Pancreas (tissue), 10 donors: ENCODE data around the gene TTLL5. TPM values are rescaled to one million over a fixed set of nuclear protein-coding genes. Genes with fewer than 3 reads are reported as not detected.

Experiments
- ATAC-seq, 4 donors: fragments of 200-7000 bp; cut with Tn5 transposase; one replicate each; pipeline versions ENCODE4 v1.8.0 to v1.9.1; 2020; ENCODE audit warnings: mild to moderate bottlenecking in 4 of 4, moderate library complexity in 4 of 4
- DNase-seq, 6 donors: peaks; one replicate each; pipeline ENCODE4 v3.0.0-alpha.2; 2020
- FAIRE-seq: peaks from 2 replicates; lab custom pipeline; 2012; peaks lifted over from hg19 to GRCh38; lab: Jason Lieb, UNC
- H3K27ac ChIP-seq, 4 donors: fragments of 200-600 bp; sonication (generic); 1 replicate in 3 of 4; 2 replicates in 1 of 4; pipeline versions ENCODE4 v1.5.0 to v1.8.0; 2020
- H3K27me3 ChIP-seq, 4 donors: fragments of 200-600 bp; one replicate each; pipeline ENCODE4 v1.8.0; 2021
- H3K36me3 ChIP-seq, 3 donors: fragments of 200-600 bp; sonication (generic) in 1 of 3; one replicate each; pipeline versions ENCODE4 v1.5.0 to v1.8.0; 2020 to 2021
- H3K4me1 ChIP-seq, 3 donors: fragments of 200-600 bp; one replicate each; pipeline ENCODE4 v1.8.0; 2021
- H3K4me3 ChIP-seq, 4 donors: fragments of 200-600 bp; sonication (generic) in 2 of 4; one replicate each; pipeline versions ENCODE4 v1.5.0 to v1.8.0; 2020 to 2021
- H3K9me3 ChIP-seq, 4 donors: fragments of 200-600 bp; one replicate each; pipeline ENCODE4 v1.8.0; 2021
- WGBS, 2 donors: extraction: QIAGEN DNeasy Blood & Tissue Kit; methylation state at CpG; one replicate each; pipeline ENCODE4 v1.1.7; 2013; 5-methylcytosine and 5-hydroxymethylcytosine counted together
- intact Hi-C, 3 donors: fragments of 100-400 bp; cut with DNase I; formaldehyde crosslinking; loops; one replicate each; pipeline versions ENCODE4 v1.11.1 to v1.14.2; 2022
- polyA plus RNA-seq, 2 donors: library from polyadenylated mRNA; stranded (reverse); fragments of 200-250 nt; gene quantifications; one replicate each; pipeline ENCODE4 v1.2.3, GENCODE V29; 2013
- total RNA-seq, 6 donors: library from RNA; stranded (reverse); fragmentation: NEBNext Ultra II Directional in 4 of 6; extraction: Animal tissue kit (Norgen Biotek cat#: 25700) in 4 of 6; gene quantifications; one replicate each; pipeline versions ENCODE4 v1.2.1 to v1.2.4, GENCODE V29; 2021 to 2023
- TF ChIP-seq, protein P1 (sequence below), 4 donors: fragments of 200-600 bp; sonication (generic) in 3 of 4; IDR thresholded peaks; one replicate each; pipeline versions ENCODE4 v1.5.0 to v1.8.0; 2021; ENCODE audit warnings: antibody characterized with exemption in 4 of 4
- donor health status: healthy with polysubstance abuse.
- donor health status: DM: no; HTN: no; CAD: no; lungs with moderate emphysema.
- donor health status: DM: no; HTN: no; CAD: no.
- donor health status: control.
- donor health status: control.
- donor health status: Bipolar disorder and iron deficiency.
- donor health status: DM: yes; HTN: yes; CAD: no.
- donor health status: DM: no; HTN: no; CAD: no.
- donor health status: DM: no; HTN: no; CAD: no.
- donor health status: DM: yes; HTN: yes; CAD: no.

The TTLL5 gene
- total and polyA plus RNA-seq, 8 donors, result 7.6 to 22.6 (median 12.0) TPM

GRCh38 chr14:75640876-75641275, 20.2 kb upstream of the TTLL5 start:
- TF ChIP-seq, protein P1, sequence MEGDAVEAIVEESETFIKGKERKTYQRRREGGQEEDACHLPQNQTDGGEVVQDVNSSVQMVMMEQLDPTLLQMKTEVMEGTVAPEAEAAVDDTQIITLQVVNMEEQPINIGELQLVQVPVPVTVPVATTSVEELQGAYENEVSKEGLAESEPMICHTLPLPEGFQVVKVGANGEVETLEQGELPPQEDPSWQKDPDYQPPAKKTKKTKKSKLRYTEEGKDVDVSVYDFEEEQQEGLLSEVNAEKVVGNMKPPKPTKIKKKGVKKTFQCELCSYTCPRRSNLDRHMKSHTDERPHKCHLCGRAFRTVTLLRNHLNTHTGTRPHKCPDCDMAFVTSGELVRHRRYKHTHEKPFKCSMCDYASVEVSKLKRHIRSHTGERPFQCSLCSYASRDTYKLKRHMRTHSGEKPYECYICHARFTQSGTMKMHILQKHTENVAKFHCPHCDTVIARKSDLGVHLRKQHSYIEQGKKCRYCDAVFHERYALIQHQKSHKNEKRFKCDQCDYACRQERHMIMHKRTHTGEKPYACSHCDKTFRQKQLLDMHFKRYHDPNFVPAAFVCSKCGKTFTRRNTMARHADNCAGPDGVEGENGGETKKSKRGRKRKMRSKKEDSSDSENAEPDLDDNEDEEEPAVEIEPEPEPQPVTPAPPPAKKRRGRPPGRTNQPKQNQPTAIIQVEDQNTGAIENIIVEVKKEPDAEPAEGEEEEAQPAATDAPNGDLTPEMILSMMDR (IDR thresholded peaks at IDR 0.05), result no peak
- intact Hi-C loops, result no loop called here
- Histone ChIP-seq H3K27me3 (no peaks in the 10 kb centered on the region), H3K4me1 (peaks cover 3 to 10% (median 8%) of the 10 kb centered on the region in 3 donors), H3K27ac (no peak overlapping the region), H3K36me3 (no peaks in the 10 kb centered on the region), H3K9me3 (no peaks in the 10 kb centered on the region), H3K4me3 (no peak overlapping the region)
- no peak for FAIRE-seq
- no peak for DNase-seq
- no peak for ATAC-seq
- whole genome bisulfite sequencing, 2 donors, result 88 to 91% methylated on average over 3 of the region's 3 CpGs

DNA sequence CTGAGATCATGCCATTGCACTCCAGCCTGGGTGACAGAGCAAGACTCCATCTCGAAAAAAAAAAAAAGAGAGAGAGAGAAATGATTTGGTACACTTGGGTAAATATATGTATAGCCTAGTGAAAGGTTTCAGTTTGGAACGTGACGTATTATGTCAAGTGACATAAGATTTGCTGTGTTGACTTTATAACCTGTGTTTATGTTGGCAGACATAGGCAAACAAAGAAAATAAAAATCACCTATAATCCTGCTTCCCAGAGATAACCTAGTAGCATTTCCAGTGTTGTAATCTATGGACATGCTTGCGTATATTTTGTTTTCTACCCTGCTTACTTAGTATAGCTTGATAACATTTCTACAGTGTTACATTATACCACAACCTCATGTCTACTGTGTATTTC, 17.1 kb upstream of the TTLL5 start:
- DNase-seq (no peak), FAIRE-seq (no peak), ATAC-seq (peak in 3 of 4 donors; percentile 13 to 50 (median 47))
- Histone ChIP-seq H3K36me3 (no peaks in the 10 kb centered on the region), H3K4me1 (peaks cover 6 to 20% (median 18%) of the 10 kb centered on the region in 3 donors), H3K27me3 (no peaks in the 10 kb centered on the region), H3K9me3 (no peaks in the 10 kb centered on the region), H3K4me3 (no peak overlapping the region), H3K27ac (no peak overlapping the region)
- TF ChIP-seq, protein P1 (IDR thresholded peaks at IDR 0.05), result no peak
- intact Hi-C loops, result no loop called here
- 25 to 31% methylated on average over 4 of the region's 4 CpGs for WGBS, 2 donors

- TF ChIP-seq, protein P1 (IDR thresholded peaks at IDR 0.05), result no peak
- intact Hi-C loops, result no loop called here
- Histone ChIP-seq H3K27ac (no peak overlapping the region), H3K27me3 (no peaks in the 10 kb centered on the region), H3K4me3 (no peak overlapping the region), H3K9me3 (no peaks in the 10 kb centered on the region), H3K36me3 (peaks cover 0 to 3% (median 0%) of the 10 kb centered on the region in 3 donors), H3K4me1 (peaks cover 6 to 20% (median 18%) of the 10 kb centered on the region in 3 donors)
- FAIRE-seq (no peak), DNase-seq (no peak), ATAC-seq (no peak)
Measured at GRCh38 chr14:75645056-75645455, 16.0 kb upstream of the TTLL5 start.

- WGBS, 2 donors, result 90 to 91% methylated on average over 6 of the region's 6 CpGs
- TF ChIP-seq, protein P1 (IDR thresholded peaks at IDR 0.05), result no peak
- Histone ChIP-seq H3K9me3 (no peaks in the 10 kb centered on the region), H3K27me3 (no peaks in the 10 kb centered on the region), H3K27ac (no peak overlapping the region), H3K4me1 (peaks cover 6 to 20% (median 18%) of the 10 kb centered on the region in 3 donors), H3K36me3 (peaks cover 0 to 14% (median 0%) of the 10 kb centered on the region in 3 donors), H3K4me3 (no peak overlapping the region)
- no peak for ATAC-seq
- DNase-seq, result no peak
- no peak for FAIRE-seq
- intact Hi-C loops, result no loop called here
Measured at GRCh38 chr14:75646762-75647161, 14.3 kb upstream of the TTLL5 start.

DNA sequence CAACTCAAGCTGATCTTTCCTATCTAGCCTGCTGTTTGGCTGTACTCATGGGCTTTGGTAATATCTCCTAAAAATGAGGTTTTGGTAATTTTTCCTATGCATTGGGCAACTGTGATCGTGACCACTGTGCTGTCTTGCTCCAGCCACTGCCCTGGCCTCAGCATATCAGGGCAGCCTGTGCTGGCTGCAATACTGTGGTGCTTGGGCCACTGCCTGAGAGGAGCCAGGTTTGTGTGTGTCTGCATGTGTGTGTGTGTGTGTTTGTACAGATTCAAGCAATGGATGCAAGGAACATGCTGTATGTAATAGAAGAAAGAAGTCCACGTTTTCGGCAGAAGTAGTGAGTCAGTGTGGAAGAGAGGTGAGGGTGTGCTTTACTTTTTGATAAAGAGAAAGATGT, 13.4 kb upstream of the TTLL5 start:
- Histone ChIP-seq H3K4me1 (peaks cover 6 to 20% (median 18%) of the 10 kb centered on the region in 3 donors), H3K4me3 (no peak overlapping the region), H3K27ac (peak overlapping the region in 1 of 4 donors; percentile 17), H3K27me3 (no peaks in the 10 kb centered on the region), H3K9me3 (no peaks in the 10 kb centered on the region), H3K36me3 (peaks cover 0 to 14% (median 0%) of the 10 kb centered on the region in 3 donors)
- DNase-seq (no peak), ATAC-seq (peak in 3 of 4 donors; percentile 13 to 32 (median 18)), FAIRE-seq (no peak)
- intact Hi-C loops, result no loop called here
- WGBS, 2 donors, result 66 to 75% methylated on average over 3 of the region's 3 CpGs
- TF ChIP-seq, protein P1 (IDR thresholded peaks at IDR 0.05), result no peak
